HL-60/S4 (cell line): ENCODE results near the gene HOXA6.

Experiments
- in situ Hi-C: fragments of 300-500 bp; cut with MboI; formaldehyde crosslinking; loops from 2 replicates; pipeline ENCODE4 v1.14.3; 2022; ENCODE audit warnings: low sequenced_read_pairs

Gene HOXA6

GRCh38 chr7:27185013-27185853 is 37.7 kb upstream of the HOXA6 start, which contains the start of gene HOXA11:
TSS of gene HOXA11 (minus strand) at chr7:27185232. CDS start at chr7:27185144, 88 bp downstream.
- in situ Hi-C loops = no loop called here

GRCh38 chr7:27184337-27185012 is 36.9 kb upstream of the HOXA6 start:
- in situ Hi-C loops = no loop called here

- in situ Hi-C loops = no loop called here
Measured at GRCh38 chr7:27183682-27184336, 36.2 kb upstream of the HOXA6 start.

- in situ Hi-C loops = no loop called here
Measured at GRCh38 chr7:27182861-27183681, 35.5 kb upstream of the HOXA6 start.

GRCh38 chr7:27182285-27182841 is 34.8 kb upstream of the HOXA6 start:
- in situ Hi-C loops = no loop called here

GRCh38 chr7:27181795-27182275 is 34.3 kb upstream of the HOXA6 start:
- in situ Hi-C loops = no loop called here

- in situ Hi-C loops = no loop called here
Measured at GRCh38 chr7:27180431-27181420, 33.2 kb upstream of the HOXA6 start.

- in situ Hi-C loops = no loop called here
Measured at GRCh38 chr7:27179503-27180430, 32.2 kb upstream of the HOXA6 start.

GRCh38 chr7:27179030-27179429 is 31.5 kb upstream of the HOXA6 start:
- in situ Hi-C loops = no loop called here

GRCh38 chr7:27178366-27178765 is 30.8 kb upstream of the HOXA6 start:
- in situ Hi-C loops = no loop called here

- in situ Hi-C loops = no loop called here
Measured at GRCh38 chr7:27177795-27178320, 30.3 kb upstream of the HOXA6 start.

- in situ Hi-C loops = no loop called here
Measured at GRCh38 chr7:27176962-27177794, 29.6 kb upstream of the HOXA6 start.

- in situ Hi-C loops = no loop called here
Measured at GRCh38 chr7:27176524-27176845, 28.9 kb upstream of the HOXA6 start.

- in situ Hi-C loops = no loop called here
Measured at GRCh38 chr7:27175626-27176523, 28.3 kb upstream of the HOXA6 start.

GRCh38 chr7:27174874-27175625 is 27.5 kb upstream of the HOXA6 start:
- in situ Hi-C loops = loop anchor here (25.0 kb wide), 1 partner anchor 813 kb away; no protein-coding TSS in a partner anchor
